Karpas-422 (cell line): ENCODE results near the gene ARSB. TPM values are rescaled to one million over a fixed set of nuclear protein-coding genes. Genes with fewer than 3 reads are reported as not detected.

ENCODE experiments used
- DNase-seq: peaks from one replicate; pipeline ENCODE4 v3.0.0-alpha.2; 2015
- H2AFZ ChIP-seq: fragments of 200-600 bp; sonication (generic); 2 replicates; pipeline ENCODE4 v1.6.1; 2014; ENCODE audit warnings: antibody characterized with exemption, low read length, mixed read lengths
- H3K27ac ChIP-seq: fragments of 200-600 bp; sonication (generic); 2 replicates; pipeline ENCODE4 v1.5.1; 2014; ENCODE audit warnings: mild to moderate bottlenecking, low read length, moderate library complexity
- H3K27me3 ChIP-seq: fragments of 200-600 bp; sonication (generic); 2 replicates; pipeline ENCODE4 v1.6.1; 2014; ENCODE audit warnings: low read length, mixed read lengths
- H3K36me3 ChIP-seq: fragments of 200-600 bp; sonication (generic); 2 replicates; pipeline ENCODE4 v1.6.1; 2014; ENCODE audit warnings: low read length, mixed read lengths; ENCODE audit not compliant: insufficient read depth
- H3K4me1 ChIP-seq: fragments of 200-600 bp; sonication (generic); 2 replicates; pipeline ENCODE4 v1.6.1; 2014; ENCODE audit warnings: mild to moderate bottlenecking, low read length, mixed read lengths
- H3K4me2 ChIP-seq: fragments of 200-600 bp; sonication (generic); 2 replicates; pipeline ENCODE4 v1.6.1; 2014; ENCODE audit warnings: low read length, low read depth, mild to moderate bottlenecking; ENCODE audit not compliant: poor library complexity, severe bottlenecking
- H3K4me3 ChIP-seq: fragments of 200-600 bp; sonication (generic); 2 replicates; pipeline ENCODE4 v1.5.1; 2014; ENCODE audit warnings: mild to moderate bottlenecking, antibody characterized with exemption, low read length, mixed read lengths
- H3K79me2 ChIP-seq: fragments of 200-600 bp; sonication (generic); 2 replicates; pipeline ENCODE4 v1.6.1; 2014; ENCODE audit warnings: mild to moderate bottlenecking, low read length, mixed read lengths
- H3K9ac ChIP-seq: fragments of 200-600 bp; sonication (generic); 2 replicates; pipeline ENCODE4 v1.6.0; 2014; ENCODE audit warnings: low read length
- H3K9me2 ChIP-seq: fragments of 200-600 bp; sonication (generic), shearing (Covaris generic); replicated peaks from 2 replicates; pipeline ENCODE4 v1.6.0; 2014; ENCODE audit warnings: mild to moderate bottlenecking, low read length, moderate library complexity; ENCODE audit not compliant: insufficient read depth
- H3K9me3 ChIP-seq: fragments of 300-700, 200-600 bp; sonication (generic); 2 replicates; pipeline ENCODE4 v1.6.1; 2014; ENCODE audit warnings: low read length, mixed read lengths
- H4K20me1 ChIP-seq: fragments of 200-600 bp; sonication (generic); 2 replicates; pipeline ENCODE4 v1.6.1; 2014; ENCODE audit warnings: mild to moderate bottlenecking, antibody characterized with exemption, low read length, low read depth; ENCODE audit not compliant: insufficient read depth
- total RNA-seq: library from RNA; depleted of rRNA; stranded (reverse); fragments of >200 nt; shearing (Covaris generic); gene quantifications from 2 replicates; pipeline ENCODE4 v1.2.3, GENCODE V29; 2014; ENCODE audit warnings: low replicate concordance

ARSB gene
- total RNA-seq, 1 experiment from 2014 or later: 10.8 TPM

GRCh38 chr5:78795757-78796156, 189.4 kb downstream of the ARSB start:
- Histone ChIP-seq H3K4me1 (peaks cover 10% of the 10 kb centered on the region), H3K27ac (no peak overlapping the region), H3K9me2 (no peaks in the 10 kb centered on the region), H3K4me3 (no peak overlapping the region), H3K9ac (no peak overlapping the region), H3K79me2 (no peaks in the 10 kb centered on the region), H3K4me2 (no peak overlapping the region), H3K27me3 (no peaks in the 10 kb centered on the region), H2AFZ (no peak overlapping the region), H3K9me3 (no peaks in the 10 kb centered on the region), H3K36me3 (no peaks in the 10 kb centered on the region), H4K20me1 (no peaks in the 10 kb centered on the region)
- no peak for DNase-seq

- H3K4me1 ChIP-seq: peaks cover 10% of the 10 kb centered on the region
- H3K4me2 ChIP-seq: no peak overlapping the region
- H3K27ac ChIP-seq: no peak overlapping the region
- H3K36me3 ChIP-seq: no peaks in the 10 kb centered on the region
- H3K27me3 ChIP-seq: no peaks in the 10 kb centered on the region
- H3K4me3 ChIP-seq: no peak overlapping the region
- H2AFZ ChIP-seq: no peak overlapping the region
- H4K20me1 ChIP-seq: no peaks in the 10 kb centered on the region
- no peaks in the 10 kb centered on the region for H3K79me2 ChIP-seq
- no peak for DNase-seq
- H3K9me2 ChIP-seq: no peaks in the 10 kb centered on the region
- H3K9me3 ChIP-seq: no peaks in the 10 kb centered on the region
- no peak overlapping the region for H3K9ac ChIP-seq
Measured at GRCh38 chr5:78794693-78795215, 190.4 kb downstream of the ARSB start.

GRCh38 chr5:78793907-78794662, 191.0 kb downstream of the ARSB start:
- no peak overlapping the region for H3K4me3 ChIP-seq
- H3K27ac ChIP-seq: no peak overlapping the region
- H3K4me2 ChIP-seq: no peak overlapping the region
- H3K36me3 ChIP-seq: no peaks in the 10 kb centered on the region
- H4K20me1 ChIP-seq: no peaks in the 10 kb centered on the region
- H3K9ac ChIP-seq: no peak overlapping the region
- H3K9me2 ChIP-seq: no peaks in the 10 kb centered on the region
- DNase-seq: no peak
- no peaks in the 10 kb centered on the region for H3K9me3 ChIP-seq
- no peaks in the 10 kb centered on the region for H3K79me2 ChIP-seq
- H3K4me1 ChIP-seq: peaks cover 10% of the 10 kb centered on the region
- H3K27me3 ChIP-seq: no peaks in the 10 kb centered on the region
- H2AFZ ChIP-seq: no peak overlapping the region

GRCh38 chr5:78792345-78793055, 192.6 kb downstream of the ARSB start:
- Histone ChIP-seq H3K36me3 (no peaks in the 10 kb centered on the region), H3K4me3 (no peak overlapping the region), H3K79me2 (no peaks in the 10 kb centered on the region), H2AFZ (no peak overlapping the region), H3K27me3 (no peaks in the 10 kb centered on the region), H4K20me1 (no peaks in the 10 kb centered on the region), H3K9ac (no peak overlapping the region), H3K4me2 (no peak overlapping the region), H3K9me2 (no peaks in the 10 kb centered on the region), H3K9me3 (no peaks in the 10 kb centered on the region), H3K4me1 (peaks cover 10% of the 10 kb centered on the region), H3K27ac (no peak overlapping the region)
- DNase-seq: peak; percentile 51

GRCh38 chr5:78791501-78792100, 193.5 kb downstream of the ARSB start:
- Histone ChIP-seq H3K79me2 (no peaks in the 10 kb centered on the region), H3K9me2 (no peaks in the 10 kb centered on the region), H3K9ac (no peak overlapping the region), H3K4me2 (no peak overlapping the region), H3K9me3 (no peaks in the 10 kb centered on the region), H3K4me1 (peaks cover 10% of the 10 kb centered on the region), H3K27ac (no peak overlapping the region), H3K27me3 (no peaks in the 10 kb centered on the region), H2AFZ (no peak overlapping the region), H3K36me3 (no peaks in the 10 kb centered on the region), H4K20me1 (no peaks in the 10 kb centered on the region), H3K4me3 (no peak overlapping the region)
- DNase-seq: no peak

GRCh38 chr5:78787783-78788182, 197.3 kb downstream of the ARSB start:
- Histone ChIP-seq H2AFZ (no peak overlapping the region), H3K36me3 (no peaks in the 10 kb centered on the region), H3K9me2 (no peaks in the 10 kb centered on the region), H3K4me3 (no peak overlapping the region), H3K4me1 (peaks cover 8% of the 10 kb centered on the region), H3K9me3 (no peaks in the 10 kb centered on the region), H3K27ac (no peak overlapping the region), H4K20me1 (no peaks in the 10 kb centered on the region), H3K79me2 (no peaks in the 10 kb centered on the region), H3K4me2 (no peak overlapping the region), H3K9ac (no peak overlapping the region), H3K27me3 (no peaks in the 10 kb centered on the region)
- no peak for DNase-seq

GRCh38 chr5:78785454-78785853, 199.7 kb downstream of the ARSB start:
- no peak overlapping the region for H3K4me3 ChIP-seq
- no peaks in the 10 kb centered on the region for H3K4me1 ChIP-seq
- DNase-seq: no peak
- H3K9ac ChIP-seq: no peak overlapping the region
- no peak overlapping the region for H2AFZ ChIP-seq
- no peaks in the 10 kb centered on the region for H3K79me2 ChIP-seq
- no peaks in the 10 kb centered on the region for H3K9me3 ChIP-seq
- H3K27me3 ChIP-seq: no peaks in the 10 kb centered on the region
- H3K4me2 ChIP-seq: no peak overlapping the region
- no peaks in the 10 kb centered on the region for H3K9me2 ChIP-seq
- no peaks in the 10 kb centered on the region for H3K36me3 ChIP-seq
- H3K27ac ChIP-seq: no peak overlapping the region
- no peaks in the 10 kb centered on the region for H4K20me1 ChIP-seq

- Histone ChIP-seq H4K20me1 (no peaks in the 10 kb centered on the region), H3K27me3 (no peaks in the 10 kb centered on the region), H3K9me3 (no peaks in the 10 kb centered on the region), H3K4me2 (no peak overlapping the region), H3K9ac (no peak overlapping the region), H2AFZ (no peak overlapping the region), H3K4me3 (no peak overlapping the region), H3K9me2 (no peaks in the 10 kb centered on the region), H3K79me2 (no peaks in the 10 kb centered on the region), H3K36me3 (no peaks in the 10 kb centered on the region), H3K27ac (no peak overlapping the region), H3K4me1 (no peaks in the 10 kb centered on the region)
- DNase-seq: no peak
Measured at GRCh38 chr5:78783434-78784130, 201.5 kb downstream of the ARSB start.
